ENCODE data around the gene GREB1. TPM values are rescaled to one million over a fixed set of nuclear protein-coding genes. Genes with fewer than 3 reads are reported as not detected.

The GREB1 gene
- total RNA-seq, 1 experiment from 2014 or later: 0.62 TPM

GRCh38 chr2:11540148-11540995, 6.5 kb downstream of the GREB1 start:
- Histone ChIP-seq H3K9me2 (replicated peaks; ENCODE audit: low read length) (no peaks in the 10 kb centered on the region), H3K27me3 (ENCODE audit: low read length) (peaks cover 85% of the 10 kb centered on the region), H4K20me1 (ENCODE audit: low read length) (no peaks in the 10 kb centered on the region), H3K79me2 (ENCODE audit: low read length) (no peaks in the 10 kb centered on the region), H3K9me3 (ENCODE audit: low read length) (no peaks in the 10 kb centered on the region), H3F3A (ENCODE audit: low read length, unreplicated experiment) (no peaks in the 10 kb centered on the region), H3K27ac (ENCODE audit: low read length) (no peak overlapping the region), H3K4me3 (ENCODE audit: low read length) (no peak overlapping the region), H3K9ac (ENCODE audit: low read length) (no peak overlapping the region), H3K4me2 (ENCODE audit: low read length) (no peak overlapping the region), H3K36me3 (ENCODE audit: low read depth, low read length) (no peaks in the 10 kb centered on the region), H2AFZ (ENCODE audit: low read length) (no peak overlapping the region), H3K4me1 (ENCODE audit: insufficient read depth, low read length) (no peaks in the 10 kb centered on the region)
- DNase-seq (no peak), ATAC-seq (no peak)
- intact Hi-C loops (cut with micrococcal nuclease): no loop called here
- POLR2A ChIA-PET (ENCODE audit: unreplicated experiment): no interaction called here
- no peak for TF ChIP-seq EZH2phosphoT487 (IDR thresholded peaks at IDR 0.05; ENCODE audit: borderline replicate concordance, low read length)
- CTCF ChIA-PET: no interaction called here
- no TSS peak for BruUV-seq (replicated peaks)

DNA sequence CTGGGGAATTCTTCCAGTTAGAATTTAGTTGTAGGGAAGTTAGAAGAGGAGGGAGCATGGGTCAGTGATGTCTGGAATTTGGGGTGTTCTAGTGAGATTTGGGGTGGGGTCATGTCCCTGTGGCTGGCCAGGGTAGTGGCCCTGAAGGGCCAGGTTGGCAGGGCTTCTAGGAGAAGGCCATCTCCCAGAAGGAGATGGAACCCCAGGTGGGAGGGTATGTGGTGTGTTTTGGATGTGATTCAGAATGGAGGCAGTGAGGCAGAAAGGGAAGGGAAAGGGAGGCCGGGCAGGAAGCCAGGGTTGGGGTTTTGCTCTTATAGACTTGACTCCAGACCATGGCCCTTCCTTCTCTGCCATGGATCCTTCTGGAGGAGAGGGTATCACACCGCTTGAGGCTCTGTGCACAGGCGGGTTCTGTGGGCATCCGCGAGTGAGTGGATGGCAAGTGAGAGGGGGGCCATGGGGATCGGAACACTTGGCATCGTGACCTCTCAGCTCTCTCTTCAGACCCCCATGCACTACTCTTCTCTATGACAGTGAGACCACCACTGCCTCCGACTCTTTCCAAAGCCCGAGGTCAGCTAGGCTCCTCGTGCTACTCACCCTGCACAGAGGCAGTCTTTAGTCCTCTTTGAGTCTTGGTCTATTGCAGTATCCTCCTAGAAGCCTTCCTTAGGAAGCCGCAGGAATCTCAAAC, 7.3 kb downstream of the GREB1 start:
- CTCF ChIA-PET: no interaction called here

GRCh38 chr2:11541693-11542274, 7.9 kb downstream of the GREB1 start:
- no peak overlapping the region for H3K9ac ChIP-seq (ENCODE audit: low read length)
- H3F3A ChIP-seq (ENCODE audit: low read length, unreplicated experiment): no peaks in the 10 kb centered on the region
- BruUV-seq (replicated peaks): no TSS peak
- no peak overlapping the region for H3K4me2 ChIP-seq (ENCODE audit: low read length)
- H4K20me1 ChIP-seq (ENCODE audit: low read length): no peaks in the 10 kb centered on the region
- TF ChIP-seq EZH2 (IDR thresholded peaks at IDR 0.05; ENCODE audit: low read length, unreplicated experiment): no peak
- TF ChIP-seq EZH2phosphoT487 (IDR thresholded peaks at IDR 0.05; ENCODE audit: borderline replicate concordance, low read length): no peak
- TF ChIP-seq, protein P1, sequence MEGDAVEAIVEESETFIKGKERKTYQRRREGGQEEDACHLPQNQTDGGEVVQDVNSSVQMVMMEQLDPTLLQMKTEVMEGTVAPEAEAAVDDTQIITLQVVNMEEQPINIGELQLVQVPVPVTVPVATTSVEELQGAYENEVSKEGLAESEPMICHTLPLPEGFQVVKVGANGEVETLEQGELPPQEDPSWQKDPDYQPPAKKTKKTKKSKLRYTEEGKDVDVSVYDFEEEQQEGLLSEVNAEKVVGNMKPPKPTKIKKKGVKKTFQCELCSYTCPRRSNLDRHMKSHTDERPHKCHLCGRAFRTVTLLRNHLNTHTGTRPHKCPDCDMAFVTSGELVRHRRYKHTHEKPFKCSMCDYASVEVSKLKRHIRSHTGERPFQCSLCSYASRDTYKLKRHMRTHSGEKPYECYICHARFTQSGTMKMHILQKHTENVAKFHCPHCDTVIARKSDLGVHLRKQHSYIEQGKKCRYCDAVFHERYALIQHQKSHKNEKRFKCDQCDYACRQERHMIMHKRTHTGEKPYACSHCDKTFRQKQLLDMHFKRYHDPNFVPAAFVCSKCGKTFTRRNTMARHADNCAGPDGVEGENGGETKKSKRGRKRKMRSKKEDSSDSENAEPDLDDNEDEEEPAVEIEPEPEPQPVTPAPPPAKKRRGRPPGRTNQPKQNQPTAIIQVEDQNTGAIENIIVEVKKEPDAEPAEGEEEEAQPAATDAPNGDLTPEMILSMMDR (conservative IDR thresholded peaks at IDR 0.05; ENCODE audit: low read depth, low read length): no peak
- H3K27me3 ChIP-seq (ENCODE audit: low read length): peaks cover 82% of the 10 kb centered on the region
- H3K27ac ChIP-seq (ENCODE audit: low read length): no peak overlapping the region
- H3K4me1 ChIP-seq (ENCODE audit: insufficient read depth, low read length): no peaks in the 10 kb centered on the region
- H3K79me2 ChIP-seq (ENCODE audit: low read length): no peaks in the 10 kb centered on the region
- H3K36me3 ChIP-seq (ENCODE audit: low read depth, low read length): no peaks in the 10 kb centered on the region
- H2AFZ ChIP-seq (ENCODE audit: low read length): no peak overlapping the region
- no peaks in the 10 kb centered on the region for H3K9me3 ChIP-seq (ENCODE audit: low read length)
- ChIA-PET CTCF (no interaction called here), POLR2A (ENCODE audit: unreplicated experiment) (no interaction called here)
- ATAC-seq (no peak), DNase-seq (no peak)
- no peaks in the 10 kb centered on the region for H3K9me2 ChIP-seq (replicated peaks; ENCODE audit: low read length)
- intact Hi-C loops (cut with micrococcal nuclease): no loop called here
- no peak overlapping the region for H3K4me3 ChIP-seq (ENCODE audit: low read length)

More for the DNA sequence above, 7.3 kb downstream of the GREB1 start:
- no peak for DNase-seq
- H3K9ac ChIP-seq (ENCODE audit: low read length): no peak overlapping the region
- H4K20me1 ChIP-seq (ENCODE audit: low read length): no peaks in the 10 kb centered on the region
- no peak overlapping the region for H2AFZ ChIP-seq (ENCODE audit: low read length)
- no peaks in the 10 kb centered on the region for H3K79me2 ChIP-seq (ENCODE audit: low read length)
- H3K4me1 ChIP-seq (ENCODE audit: insufficient read depth, low read length): no peaks in the 10 kb centered on the region
- intact Hi-C loops (cut with micrococcal nuclease): no loop called here
- H3K4me2 ChIP-seq (ENCODE audit: low read length): no peak overlapping the region
- no peaks in the 10 kb centered on the region for H3K9me2 ChIP-seq (replicated peaks; ENCODE audit: low read length)
- POLR2A ChIA-PET (ENCODE audit: unreplicated experiment): no interaction called here
- H3K4me3 ChIP-seq (ENCODE audit: low read length): no peak overlapping the region
- BruUV-seq (replicated peaks): no TSS peak
- no peaks in the 10 kb centered on the region for H3F3A ChIP-seq (ENCODE audit: low read length, unreplicated experiment)
- no peaks in the 10 kb centered on the region for H3K9me3 ChIP-seq (ENCODE audit: low read length)
- no peaks in the 10 kb centered on the region for H3K36me3 ChIP-seq (ENCODE audit: low read depth, low read length)
- TF ChIP-seq EZH2 (IDR thresholded peaks at IDR 0.05; ENCODE audit: low read length, unreplicated experiment) (no peak), EZH2phosphoT487 (IDR thresholded peaks at IDR 0.05; ENCODE audit: borderline replicate concordance, low read length) (no peak)
- TF ChIP-seq, protein P1 (conservative IDR thresholded peaks at IDR 0.05; ENCODE audit: low read depth, low read length): no peak
- no peak overlapping the region for H3K27ac ChIP-seq (ENCODE audit: low read length)
- no peak for ATAC-seq
- H3K27me3 ChIP-seq (ENCODE audit: low read length): peaks cover 82% of the 10 kb centered on the region
